Stimulated activated CD4-positive, alpha-beta T cell treated with anti-CD3 and anti-CD28 coated beads, Interleukin-1b, Interleukin-23, amount 100 ng/mL, for 48 hours (primary cell): ENCODE measurements around the gene TET2.

Experiments
- DNase-seq: peaks from one replicate; pipeline ENCODE4 v3.0.0-alpha.2; 2020

Gene TET2

DNA sequence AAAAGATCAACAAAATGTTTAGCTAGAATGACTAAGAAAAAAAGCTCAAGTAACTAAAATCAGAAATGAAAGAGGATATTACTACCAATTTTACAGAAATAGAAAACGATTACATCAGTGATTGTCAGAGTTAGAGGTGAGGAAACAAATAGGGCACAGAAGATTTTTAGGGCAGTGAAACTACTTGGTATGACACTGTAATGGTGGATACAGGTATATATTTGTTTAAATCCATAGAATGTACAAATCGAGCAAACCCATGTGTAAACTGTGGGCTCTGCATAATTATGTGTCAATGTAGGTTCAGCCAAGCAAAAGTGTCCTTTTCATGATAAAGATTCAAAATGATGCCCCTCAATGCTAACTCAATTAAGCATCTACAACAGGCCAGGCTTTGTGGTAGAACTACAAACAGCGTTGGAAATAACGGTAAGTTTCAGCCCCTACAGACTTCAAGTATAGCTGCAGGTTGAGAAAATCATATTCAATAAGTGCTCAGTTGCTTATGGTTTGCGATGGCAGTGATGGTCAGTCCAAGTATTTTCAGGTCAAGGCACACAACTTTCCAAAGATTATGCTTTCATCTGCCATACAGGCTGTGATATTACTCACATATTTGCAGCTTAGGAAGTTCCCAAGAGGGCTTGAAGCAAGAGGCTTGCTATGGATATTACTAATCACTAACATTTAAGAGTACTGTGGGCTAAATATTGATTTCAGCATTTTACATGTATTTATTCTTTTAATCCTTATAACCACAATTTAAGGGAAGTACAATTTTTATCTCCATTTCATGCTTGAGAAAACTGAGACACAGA, 158.6 kb downstream of the TET2 start:
- DNase-seq = no peak

DNA sequence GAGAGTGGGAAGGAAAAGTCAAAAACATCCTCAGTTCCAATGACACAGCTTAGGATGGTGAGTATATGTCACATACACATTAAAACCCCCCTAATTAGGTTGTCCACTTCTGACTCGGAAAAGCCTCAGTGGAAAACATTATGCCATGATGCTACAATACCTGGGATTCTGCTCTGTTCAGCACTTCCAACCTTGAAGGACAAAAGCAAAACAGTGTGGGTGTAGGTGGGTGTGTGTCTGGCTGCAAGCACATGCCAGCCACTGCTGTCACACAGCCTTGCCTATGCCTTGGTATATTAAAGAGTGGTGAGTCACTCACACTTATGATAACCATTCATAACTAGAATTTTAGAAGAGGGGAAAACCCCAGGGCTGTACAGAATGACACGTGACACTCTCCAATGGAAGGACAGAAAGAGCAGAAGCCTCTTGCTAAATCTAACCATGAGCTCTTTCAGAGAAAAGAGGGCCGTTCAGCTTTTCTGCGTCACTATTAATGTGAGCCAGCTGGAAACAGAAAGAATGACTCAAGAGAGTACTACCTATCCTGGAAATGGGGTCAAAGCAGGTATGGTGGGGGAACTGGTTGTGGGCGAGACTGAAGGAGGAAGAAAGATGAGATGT, 159.6 kb downstream of the TET2 start:
- DNase-seq = peak; percentile 79

DNA sequence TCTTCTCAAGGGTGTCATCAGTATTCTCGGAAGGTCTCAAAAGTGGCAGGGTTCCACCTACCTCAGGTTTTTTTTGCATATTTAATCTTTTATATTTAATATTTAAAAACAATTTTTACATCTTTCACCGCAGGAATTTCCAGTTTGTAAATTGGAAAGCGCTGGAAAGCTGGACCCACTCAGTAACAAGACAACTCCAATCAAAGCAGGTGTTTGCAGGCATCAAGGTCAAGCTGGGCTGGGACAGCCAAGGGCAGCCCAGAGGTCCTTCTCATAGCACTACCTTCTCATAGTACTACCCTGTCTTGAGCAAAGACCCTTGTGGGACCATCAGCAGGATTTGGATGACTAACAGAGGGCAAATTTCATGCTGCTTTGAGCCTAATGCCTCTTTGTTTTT, 160.1 kb downstream of the TET2 start:
- DNase-seq = no peak

DNA sequence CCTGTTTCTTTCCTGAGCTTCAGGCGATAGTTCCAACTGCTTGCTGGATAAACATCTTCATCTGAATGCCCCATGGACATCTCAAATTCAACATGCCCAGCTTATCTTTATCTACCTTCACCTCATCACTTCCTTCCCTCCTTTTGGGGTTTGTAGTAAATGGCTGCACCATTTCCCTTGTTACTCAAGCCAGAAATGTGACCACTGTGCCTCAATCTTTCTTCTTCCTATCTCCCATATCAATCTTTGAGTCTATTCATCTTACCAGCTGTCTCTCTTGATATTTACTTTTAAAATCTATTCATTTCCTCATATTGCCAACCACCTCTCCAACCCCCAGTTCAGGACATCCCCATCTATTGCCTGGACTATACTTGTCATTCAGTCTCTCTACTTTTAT, 171.8 kb downstream of the TET2 start:
- DNase-seq = no peak

DNA sequence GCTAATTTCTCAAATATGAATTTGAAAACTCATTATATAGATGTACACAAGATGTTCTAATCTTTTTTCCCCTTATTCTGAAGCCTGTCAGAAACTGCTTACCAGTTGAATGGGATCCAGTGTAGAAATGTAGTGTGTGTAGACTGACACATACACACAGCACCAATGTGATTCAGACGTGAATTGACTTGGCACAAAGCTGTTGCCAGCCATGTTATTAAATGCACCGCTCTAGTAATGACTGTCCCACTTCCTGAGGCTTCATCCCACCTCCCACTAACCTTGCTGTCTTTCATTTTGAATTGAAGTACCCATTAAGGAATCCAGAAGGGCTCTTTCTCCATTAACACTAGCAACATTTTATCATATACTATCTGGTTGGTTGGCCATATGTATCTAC, 180.5 kb downstream of the TET2 start:
- peak; percentile 42 for DNase-seq

DNA sequence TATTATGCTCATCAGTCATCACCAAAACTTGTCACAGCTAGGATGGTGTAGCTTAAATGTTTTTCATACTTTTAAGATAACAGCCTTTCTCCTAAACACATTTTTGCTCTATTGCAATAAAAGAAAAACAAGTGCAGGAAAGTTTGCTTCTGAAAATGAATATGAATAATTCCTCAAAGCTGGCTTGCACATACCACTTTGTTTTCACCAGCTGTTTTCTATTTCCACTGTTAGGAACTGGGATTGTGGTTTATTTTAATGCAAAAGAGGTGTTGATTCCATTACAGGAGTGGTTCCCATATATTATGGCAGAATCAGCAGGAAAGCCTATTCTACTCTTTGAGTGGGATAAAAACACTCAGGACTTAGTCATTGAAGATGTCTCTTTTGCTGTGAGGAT, 181.3 kb downstream of the TET2 start:
- DNase-seq = no peak

DNA sequence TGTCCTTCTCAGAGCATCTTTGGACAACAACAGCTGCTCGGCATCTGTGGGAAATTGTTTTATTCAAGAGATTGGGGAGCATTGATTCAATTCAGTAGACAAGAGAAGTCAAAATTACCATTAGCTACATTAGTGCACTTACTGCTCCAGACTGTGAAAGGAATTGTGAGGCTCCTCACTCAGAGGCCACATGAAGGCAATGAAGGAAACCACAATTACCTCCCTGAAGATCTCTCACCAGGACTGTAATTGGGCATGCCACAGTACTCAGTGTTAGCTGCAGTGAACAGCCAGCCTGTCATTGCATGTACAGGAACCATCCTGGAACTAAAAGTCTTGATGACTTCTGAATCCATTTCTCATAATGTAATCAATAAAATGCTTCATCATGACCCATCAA, 182.4 kb downstream of the TET2 start:
- DNase-seq = no peak
